Thyroid gland (tissue), 4 donors: Measurements from ENCODE around the gene RDX.

ENCODE experiments used
- CTCF ChIP-seq, 6 experiments: fragments of 200-600 bp in 3 of 6; fragments of 450-650 bp in 3 of 6; sonication (generic) in 3 of 6; IDR thresholded peaks; one replicate each; pipeline ENCODE4 v1.5.1; 2016 to 2019; ENCODE audit warnings: antibody characterized with exemption in 6 of 6, mild to moderate bottlenecking in 2 of 6, inconsistent platforms in 1 of 6, moderate library complexity in 1 of 6
- POLR2A ChIP-seq, 2 donors: fragments of 450-650 bp; IDR thresholded peaks; one replicate each; pipeline ENCODE4 v1.6.1; 2017; ENCODE audit warnings: antibody characterized with exemption in 2 of 2, mild to moderate bottlenecking in 2 of 2, moderate library complexity in 1 of 2

GRCh38 chr11:110185599-110185998 is 110.8 kb downstream of the RDX start:
- no peak for TF ChIP-seq POLR2A (IDR thresholded peaks at IDR 0.05)
- TF ChIP-seq CTCF (IDR thresholded peaks at IDR 0.05), result no peak
